Osteoblast (primary cell): ENCODE data around the gene IFNL3. TPM values are rescaled to one million over a fixed set of nuclear protein-coding genes. Genes with fewer than 3 reads are reported as not detected.

Experiments
- DNase-seq: peaks from one replicate; pipeline ENCODE4 v3.0.0; 2011; ENCODE audit warnings: low spot score, mixed read lengths; ENCODE audit not compliant: insufficient read length; ENCODE audit errors: missing footprints
- H2AFZ ChIP-seq: 2 replicates; pipeline ENCODE4 v1.6.0; 2011; ENCODE audit warnings: mild to moderate bottlenecking, low read length
- H3K27ac ChIP-seq: 2 replicates; pipeline ENCODE4 v1.5.1; 2011; ENCODE audit warnings: mild to moderate bottlenecking, low read depth, low read length, moderate library complexity
- H3K27me3 ChIP-seq: 2 replicates; pipeline ENCODE4 v1.6.0; 2012; ENCODE audit warnings: mild to moderate bottlenecking, control low read depth, inconsistent platforms, low read length, moderate library complexity; ENCODE audit not compliant: insufficient read depth
- H3K36me3 ChIP-seq: 2 replicates; pipeline ENCODE4 v1.5.1; 2011; ENCODE audit warnings: mild to moderate bottlenecking, low read length, control low read depth, moderate library complexity; ENCODE audit not compliant: insufficient read depth
- H3K4me1 ChIP-seq: 2 replicates; pipeline ENCODE4 v1.5.1; 2011; ENCODE audit warnings: mild to moderate bottlenecking, low read length, control low read depth, moderate library complexity; ENCODE audit not compliant: insufficient read depth
- H3K4me2 ChIP-seq: 2 replicates; pipeline ENCODE4 v1.6.0; 2011; ENCODE audit warnings: mild to moderate bottlenecking, low read length; ENCODE audit not compliant: insufficient read depth
- H3K4me3 ChIP-seq: fragments of 200-600 bp; sonication (generic); 3 replicates; pipeline ENCODE4 v1.5.1; 2012; ENCODE audit warnings: mild to moderate bottlenecking, low read length, inconsistent platforms; ENCODE audit not compliant: insufficient read depth
- H3K79me2 ChIP-seq: 2 replicates; pipeline ENCODE4 v1.6.0; 2012; ENCODE audit warnings: mild to moderate bottlenecking, low read length, control low read depth, inconsistent platforms; ENCODE audit not compliant: insufficient read depth
- H3K9me3 ChIP-seq: 2 replicates; pipeline ENCODE4 v1.5.1; 2011; ENCODE audit warnings: low read depth, low read length, control low read depth
- H4K20me1 ChIP-seq: 2 replicates; pipeline ENCODE4 v1.6.0; 2012; ENCODE audit warnings: mild to moderate bottlenecking, low read length, control low read depth; ENCODE audit not compliant: insufficient read depth
- total RNA-seq: library from RNA; depleted of rRNA; stranded (reverse); fragments of >200 nt; gene quantifications from 2 replicates; pipeline ENCODE4 v1.2.3, GENCODE V29; 2012
- TF ChIP-seq, protein P1 (sequence below): IDR thresholded peaks from 2 replicates; pipeline ENCODE4 v1.5.1; 2011; ENCODE audit warnings: mild to moderate bottlenecking, low read depth, low read length, moderate library complexity; ENCODE audit errors: extremely low read depth

The IFNL3 gene
- total RNA-seq, 1 donor: not detected

DNA sequence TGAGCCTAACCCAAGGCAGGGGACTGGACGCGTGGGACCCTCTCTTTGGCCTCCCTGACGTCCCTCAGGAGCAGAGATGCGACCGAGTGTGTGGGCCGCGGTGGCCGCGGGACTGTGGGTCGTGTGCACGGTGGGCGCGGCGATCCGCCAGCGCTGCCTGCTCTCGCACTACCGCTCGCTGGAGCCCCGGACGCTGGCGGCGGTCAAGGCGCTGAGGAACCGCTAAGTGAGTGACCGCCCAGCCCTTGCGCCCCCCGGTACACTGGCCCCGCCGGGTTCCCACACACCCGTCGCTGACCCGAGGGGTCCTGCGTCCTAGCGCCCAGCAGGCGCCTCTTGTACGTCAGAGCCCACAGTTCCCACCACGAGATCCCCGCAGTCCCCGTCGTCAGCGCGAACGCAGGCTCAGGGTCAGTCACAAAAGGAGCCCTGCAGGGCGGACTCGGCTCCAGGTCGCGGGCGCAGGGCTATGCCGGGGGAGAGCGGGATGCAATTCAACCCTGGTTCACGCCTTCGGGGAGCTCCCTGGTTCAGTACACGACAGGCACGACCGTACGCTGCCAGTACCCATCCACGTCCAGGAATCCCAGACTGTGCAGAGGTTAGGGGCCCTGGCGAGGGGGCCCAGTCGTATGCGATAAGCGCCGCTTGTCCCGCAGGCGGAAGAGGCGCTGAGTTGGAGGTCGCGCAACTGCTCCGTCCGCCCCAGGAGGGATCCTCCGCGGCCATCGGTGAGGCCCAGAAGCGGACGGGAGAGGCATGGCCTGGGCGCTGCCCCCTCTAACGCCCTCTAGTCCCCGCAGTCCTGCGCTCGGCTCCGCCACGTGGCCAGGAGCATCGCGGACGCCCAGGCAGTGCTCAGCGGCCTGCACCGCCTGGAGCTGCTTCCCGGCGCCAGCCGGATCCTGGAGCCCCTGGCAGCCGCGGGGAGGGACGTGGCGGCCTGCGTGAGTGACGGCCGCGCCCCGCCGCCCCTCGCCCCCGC is 19.8 kb upstream of the IFNL3 start:
- DNase-seq: peak; percentile 54
- H2AFZ ChIP-seq: no peak overlapping the region
- TF ChIP-seq, protein P1, sequence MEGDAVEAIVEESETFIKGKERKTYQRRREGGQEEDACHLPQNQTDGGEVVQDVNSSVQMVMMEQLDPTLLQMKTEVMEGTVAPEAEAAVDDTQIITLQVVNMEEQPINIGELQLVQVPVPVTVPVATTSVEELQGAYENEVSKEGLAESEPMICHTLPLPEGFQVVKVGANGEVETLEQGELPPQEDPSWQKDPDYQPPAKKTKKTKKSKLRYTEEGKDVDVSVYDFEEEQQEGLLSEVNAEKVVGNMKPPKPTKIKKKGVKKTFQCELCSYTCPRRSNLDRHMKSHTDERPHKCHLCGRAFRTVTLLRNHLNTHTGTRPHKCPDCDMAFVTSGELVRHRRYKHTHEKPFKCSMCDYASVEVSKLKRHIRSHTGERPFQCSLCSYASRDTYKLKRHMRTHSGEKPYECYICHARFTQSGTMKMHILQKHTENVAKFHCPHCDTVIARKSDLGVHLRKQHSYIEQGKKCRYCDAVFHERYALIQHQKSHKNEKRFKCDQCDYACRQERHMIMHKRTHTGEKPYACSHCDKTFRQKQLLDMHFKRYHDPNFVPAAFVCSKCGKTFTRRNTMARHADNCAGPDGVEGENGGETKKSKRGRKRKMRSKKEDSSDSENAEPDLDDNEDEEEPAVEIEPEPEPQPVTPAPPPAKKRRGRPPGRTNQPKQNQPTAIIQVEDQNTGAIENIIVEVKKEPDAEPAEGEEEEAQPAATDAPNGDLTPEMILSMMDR: no peak
- H3K36me3 ChIP-seq: no peaks in the 10 kb centered on the region
- no peak overlapping the region for H3K4me3 ChIP-seq
- H3K79me2 ChIP-seq: no peaks in the 10 kb centered on the region
- no peaks in the 10 kb centered on the region for H3K4me1 ChIP-seq
- H3K27me3 ChIP-seq: peaks cover 50% of the 10 kb centered on the region
- no peaks in the 10 kb centered on the region for H3K9me3 ChIP-seq
- no peaks in the 10 kb centered on the region for H4K20me1 ChIP-seq
- no peak overlapping the region for H3K4me2 ChIP-seq
- no peak overlapping the region for H3K27ac ChIP-seq

DNA sequence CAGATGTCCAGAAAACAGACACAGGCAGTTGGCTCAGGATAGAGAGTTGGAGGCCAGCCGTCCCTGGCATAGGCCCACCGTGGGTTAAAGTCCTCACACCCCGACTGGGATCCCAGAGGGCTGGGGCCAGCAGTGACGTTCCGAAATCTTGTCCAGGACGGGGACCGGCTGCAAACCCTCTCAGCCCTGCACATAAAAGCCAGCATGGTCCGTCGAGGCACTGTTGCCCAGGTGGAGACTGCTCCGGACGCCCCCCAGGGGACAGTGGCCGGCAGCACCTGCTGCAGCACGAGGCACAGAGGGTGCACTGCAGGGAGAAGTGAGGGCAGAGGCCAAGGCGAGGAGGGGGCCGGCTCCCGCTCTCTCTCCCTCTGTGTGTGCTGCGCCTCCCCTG is 19.1 kb upstream of the IFNL3 start:
- peaks cover 50% of the 10 kb centered on the region for H3K27me3 ChIP-seq
- TF ChIP-seq, protein P1: no peak
- DNase-seq: peak; percentile 50

DNA sequence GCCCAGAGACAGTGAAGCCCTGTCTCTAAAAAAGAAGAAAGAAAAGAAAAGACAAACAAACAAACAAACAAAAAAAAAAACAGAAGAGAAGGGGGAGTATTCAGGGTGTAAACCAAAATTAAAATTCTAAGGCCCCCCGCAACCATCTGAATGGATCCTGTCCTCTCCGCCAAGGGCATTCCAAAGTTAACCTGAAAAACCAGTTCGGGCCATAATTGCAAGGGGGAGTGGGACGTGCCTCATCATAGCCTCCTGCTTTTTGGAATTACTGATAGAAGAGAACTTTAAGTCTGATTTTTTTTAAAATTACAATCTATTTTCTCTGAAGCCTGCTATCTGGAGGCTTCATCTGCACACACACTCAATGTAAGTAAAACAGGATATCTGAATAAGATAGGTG is 17.7 kb upstream of the IFNL3 start:
- TF ChIP-seq, protein P1: no peak
- DNase-seq: no peak
- Histone ChIP-seq H3K27ac (no peak overlapping the region), H4K20me1 (no peaks in the 10 kb centered on the region), H3K4me3 (no peak overlapping the region), H2AFZ (no peak overlapping the region), H3K9me3 (no peaks in the 10 kb centered on the region), H3K4me1 (no peaks in the 10 kb centered on the region), H3K4me2 (no peak overlapping the region), H3K36me3 (no peaks in the 10 kb centered on the region), H3K79me2 (no peaks in the 10 kb centered on the region), H3K27me3 (peaks cover 50% of the 10 kb centered on the region)

More for the DNA sequence above, 19.1 kb upstream of the IFNL3 start:
- Histone ChIP-seq H3K27ac (no peak overlapping the region), H3K9me3 (no peaks in the 10 kb centered on the region), H3K4me2 (no peak overlapping the region), H2AFZ (no peak overlapping the region), H3K4me3 (no peak overlapping the region), H3K4me1 (no peaks in the 10 kb centered on the region), H3K79me2 (no peaks in the 10 kb centered on the region), H4K20me1 (no peaks in the 10 kb centered on the region), H3K36me3 (no peaks in the 10 kb centered on the region)

DNA sequence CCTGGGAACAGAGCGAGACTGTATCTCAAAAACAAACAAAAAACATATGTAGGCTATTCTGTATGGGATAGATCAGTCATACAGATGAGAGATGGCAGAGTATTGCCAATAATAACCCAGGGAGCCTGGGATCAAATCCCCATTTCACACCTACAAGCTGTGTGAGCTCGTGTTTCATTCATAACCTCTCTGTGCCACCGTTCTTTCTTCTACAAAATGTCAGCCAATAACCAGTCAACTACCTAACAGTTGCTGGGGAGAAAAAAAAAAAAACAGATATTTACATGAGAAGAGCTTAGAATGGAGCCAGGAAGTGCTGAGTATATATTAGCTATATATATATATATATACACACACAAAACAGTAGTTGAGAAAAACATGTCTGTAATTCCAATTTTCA is 16.9 kb upstream of the IFNL3 start:
- TF ChIP-seq, protein P1: no peak
- no peak overlapping the region for H3K4me3 ChIP-seq
- no peaks in the 10 kb centered on the region for H4K20me1 ChIP-seq
- peak; percentile 43 for DNase-seq
- no peak overlapping the region for H3K4me2 ChIP-seq
- no peaks in the 10 kb centered on the region for H3K9me3 ChIP-seq
- peaks cover 51% of the 10 kb centered on the region for H3K27me3 ChIP-seq
- H3K4me1 ChIP-seq: no peaks in the 10 kb centered on the region
- H3K36me3 ChIP-seq: no peaks in the 10 kb centered on the region
- no peak overlapping the region for H3K27ac ChIP-seq
- no peaks in the 10 kb centered on the region for H3K79me2 ChIP-seq
- no peak overlapping the region for H2AFZ ChIP-seq
